Smooth muscle cell (in vitro differentiated cells): Measurements from ENCODE around the gene SLC25A31. TPM values are rescaled to one million over a fixed set of nuclear protein-coding genes. Genes with fewer than 3 reads are reported as not detected.

ENCODE experiments used
- DNase-seq: peaks from one replicate; lab custom pipeline; 2025; ENCODE audit not compliant: unreplicated experiment; lab: John Stamatoyannopoulos, UW
- H2AFZ ChIP-seq: fragments of 200-600 bp; sonication (generic); 2 replicates; pipeline ENCODE4 v1.6.0; 2016; ENCODE audit warnings: antibody characterized with exemption, low read depth, mild to moderate bottlenecking
- H3F3A ChIP-seq: fragments of 200-600 bp; sonication (generic); 2 replicates; pipeline ENCODE4 v1.6.0; 2017; ENCODE audit warnings: antibody characterized with exemption, low read depth
- H3K27ac ChIP-seq: fragments of 200-600 bp; sonication (generic); 2 replicates; pipeline ENCODE4 v1.5.1; 2016; ENCODE audit warnings: low read depth, mild to moderate bottlenecking
- H3K27me3 ChIP-seq: fragments of 200-600 bp; sonication (generic); 2 replicates; pipeline ENCODE4 v1.6.1; 2016; ENCODE audit warnings: low read depth, mild to moderate bottlenecking
- H3K36me3 ChIP-seq: fragments of 200-600 bp; sonication (generic); 2 replicates; pipeline ENCODE4 v1.5.1; 2016; ENCODE audit warnings: low read depth
- H3K4me1 ChIP-seq: fragments of 200-600 bp; sonication (generic); 2 replicates; pipeline ENCODE4 v1.5.1; 2016; ENCODE audit warnings: low read depth
- H3K4me2 ChIP-seq: fragments of 200-600 bp; sonication (generic); 2 replicates; pipeline ENCODE4 v1.6.0; 2016; ENCODE audit warnings: mild to moderate bottlenecking
- H3K4me3 ChIP-seq: fragments of 200-600 bp; sonication (generic); 2 replicates; pipeline ENCODE4 v1.5.1; 2016; ENCODE audit warnings: mild to moderate bottlenecking
- H3K79me2 ChIP-seq: fragments of 200-600 bp; sonication (generic); 2 replicates; pipeline ENCODE4 v1.6.0; 2016; ENCODE audit warnings: low read depth, mild to moderate bottlenecking
- H3K9ac ChIP-seq: fragments of 200-600 bp; sonication (generic); 2 replicates; pipeline ENCODE4 v1.6.0; 2016; ENCODE audit warnings: low read depth
- H3K9me3 ChIP-seq: fragments of 200-600 bp; sonication (generic); replicated peaks from 2 replicates; pipeline ENCODE4 v1.5.1; 2016; ENCODE audit warnings: low read depth
- H4K20me1 ChIP-seq: fragments of 200-600 bp; sonication (generic); 2 replicates; pipeline ENCODE4 v1.6.0; 2016; ENCODE audit warnings: low read depth
- CTCF ChIP-seq: fragments of 200-600 bp; sonication (generic); IDR thresholded peaks from 2 replicates; pipeline ENCODE4 v1.5.1; 2017; ENCODE audit warnings: borderline replicate concordance, mild to moderate bottlenecking, antibody characterized with exemption; ENCODE audit not compliant: insufficient read depth, poor library complexity, severe bottlenecking
- WGBS: methylation state at CpG from one replicate; pipeline ENCODE4 v1.1.7; 2016; ENCODE audit warnings: low lambda C conversion rate; 5-methylcytosine and 5-hydroxymethylcytosine counted together
- polyA plus RNA-seq: library from polyadenylated mRNA; unstranded; fragments of >200 nt; fragmentation: Nextera tagmentation; extraction: Ambion mirVana; gene quantifications from 2 replicates; pipeline ENCODE4 v1.2.1, GENCODE V29; 2016
- total RNA-seq: library from RNA; depleted of rRNA; stranded (reverse); fragments of >200 nt; gene quantifications from 2 replicates; pipeline ENCODE4 v1.2.3, GENCODE V29; 2014

SLC25A31 gene
- total and polyA plus RNA-seq, 2 experiments from 2014 or later = not detected

DNA sequence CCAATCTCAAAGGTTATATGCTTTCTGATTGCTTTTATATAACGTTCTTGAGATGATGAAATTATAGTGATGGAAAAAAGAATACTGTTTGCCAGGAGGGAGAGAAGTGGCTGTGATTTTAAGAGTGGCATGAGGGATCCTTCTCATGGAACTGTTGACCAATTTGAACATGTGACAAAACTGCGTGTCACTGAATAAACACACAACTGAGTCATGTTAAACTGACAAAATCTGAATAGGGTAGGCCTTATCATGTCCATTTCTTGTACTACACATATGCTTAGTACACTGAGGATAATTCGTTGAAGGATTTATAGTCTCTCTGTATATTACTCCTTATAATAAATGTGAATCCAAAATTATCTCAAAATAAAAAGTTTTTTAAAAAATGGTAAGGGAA lies 29.7 kb downstream of the SLC25A31 start:
- Histone ChIP-seq H3K4me2 (no peak overlapping the region), H2AFZ (no peak overlapping the region), H3K79me2 (no peaks in the 10 kb centered on the region), H3K4me3 (no peak overlapping the region), H3K27me3 (no peaks in the 10 kb centered on the region), H3K36me3 (no peaks in the 10 kb centered on the region), H3F3A (no peaks in the 10 kb centered on the region), H3K9ac (no peak overlapping the region), H3K4me1 (no peaks in the 10 kb centered on the region), H4K20me1 (no peaks in the 10 kb centered on the region), H3K9me3 (no peaks in the 10 kb centered on the region), H3K27ac (no peak overlapping the region)
- no peak for TF ChIP-seq CTCF
- DNase-seq = no peak
- 82% methylated on average over 3 of the region's 3 CpGs for WGBS

- DNase-seq = no peak
- H3K79me2 ChIP-seq = no peaks in the 10 kb centered on the region
- no peak overlapping the region for H3K27ac ChIP-seq
- H3K27me3 ChIP-seq = no peaks in the 10 kb centered on the region
- no peaks in the 10 kb centered on the region for H4K20me1 ChIP-seq
- H3K4me2 ChIP-seq = no peak overlapping the region
- WGBS = 81% methylated on average over 4 of the region's 4 CpGs
- no peak for TF ChIP-seq CTCF
- H3F3A ChIP-seq = no peaks in the 10 kb centered on the region
- H3K9me3 ChIP-seq = no peaks in the 10 kb centered on the region
- H2AFZ ChIP-seq = no peak overlapping the region
- H3K4me1 ChIP-seq = no peaks in the 10 kb centered on the region
- H3K36me3 ChIP-seq = no peaks in the 10 kb centered on the region
- H3K9ac ChIP-seq = no peak overlapping the region
- H3K4me3 ChIP-seq = no peak overlapping the region
These were observed 41.5 kb downstream of the SLC25A31 start for GRCh38 chr4:127771535-127772275.

- Histone ChIP-seq H3K27ac (no peak overlapping the region), H2AFZ (no peak overlapping the region), H3K27me3 (no peaks in the 10 kb centered on the region), H3K4me3 (no peak overlapping the region), H3K9ac (no peak overlapping the region), H3K79me2 (no peaks in the 10 kb centered on the region), H3K9me3 (no peaks in the 10 kb centered on the region), H3K4me2 (no peak overlapping the region), H3F3A (no peaks in the 10 kb centered on the region), H4K20me1 (no peaks in the 10 kb centered on the region), H3K36me3 (no peaks in the 10 kb centered on the region), H3K4me1 (no peaks in the 10 kb centered on the region)
- 88% methylated on average over 10 of the region's 10 CpGs for WGBS
- no peak for DNase-seq
- no peak for TF ChIP-seq CTCF
These were observed 42.8 kb downstream of the SLC25A31 start for GRCh38 chr4:127772769-127773671.
